ENCODE measurements around the gene KLHDC7A.

The KLHDC7A gene

GRCh38 chr1:18508084-18508483 lies 27.4 kb downstream of the KLHDC7A start:
- no peak for DNase-seq (ENCODE audit: low read depth)

DNA sequence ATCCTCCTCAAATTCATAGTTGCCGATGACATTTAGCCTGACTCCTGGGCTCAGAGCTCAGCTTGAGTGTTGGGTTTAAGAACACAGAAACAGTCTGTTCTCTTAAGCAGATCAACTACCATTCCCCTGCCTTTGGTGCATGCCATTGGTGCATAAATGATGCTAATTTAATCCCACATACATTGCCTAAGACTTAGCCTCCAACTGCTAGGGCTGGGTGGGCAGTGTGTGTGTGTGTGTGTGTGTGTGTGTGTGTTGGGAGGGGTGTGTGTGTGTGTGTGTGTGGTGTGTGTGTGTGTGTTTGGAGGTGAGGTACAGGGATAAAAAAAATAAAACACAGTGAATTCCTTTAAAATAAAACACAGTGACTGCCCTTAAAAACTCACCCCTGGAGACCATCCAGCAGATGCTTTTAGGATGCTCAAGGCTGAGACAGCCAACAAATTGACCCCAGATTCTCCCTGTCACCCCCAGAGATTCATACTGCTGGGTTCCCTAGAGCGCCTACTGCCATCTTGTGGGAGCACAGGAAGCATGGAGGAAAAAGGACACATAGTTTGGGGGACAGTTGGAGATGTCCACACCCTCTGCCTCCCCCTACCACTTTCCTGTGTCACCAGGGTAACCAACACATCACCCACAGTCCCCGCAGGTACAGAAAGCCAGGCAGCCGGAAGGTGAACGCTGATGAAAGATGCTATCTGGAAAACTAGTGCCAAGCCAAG lies 30.6 kb downstream of the KLHDC7A start:
- no peak for DNase-seq (ENCODE audit: low read depth)

DNA sequence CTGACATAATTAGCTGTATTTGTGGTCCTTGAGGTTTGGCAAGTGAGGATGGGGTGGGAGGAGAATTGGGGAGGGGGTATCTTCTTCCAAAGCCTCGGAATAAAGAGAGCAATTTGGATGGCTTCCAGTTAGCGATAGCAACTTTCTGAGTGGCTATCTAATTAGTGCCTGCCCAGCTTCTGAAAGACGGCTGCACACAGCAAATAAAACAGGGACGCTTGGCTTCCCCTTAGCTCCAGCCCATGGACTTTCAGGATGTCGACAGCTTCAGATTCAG lies 31.1 kb downstream of the KLHDC7A start:
- DNase-seq (ENCODE audit: low read depth) = no peak

GRCh38 chr1:18512883-18513282 lies 32.2 kb downstream of the KLHDC7A start:
- no peak for DNase-seq (ENCODE audit: low read depth)

DNA sequence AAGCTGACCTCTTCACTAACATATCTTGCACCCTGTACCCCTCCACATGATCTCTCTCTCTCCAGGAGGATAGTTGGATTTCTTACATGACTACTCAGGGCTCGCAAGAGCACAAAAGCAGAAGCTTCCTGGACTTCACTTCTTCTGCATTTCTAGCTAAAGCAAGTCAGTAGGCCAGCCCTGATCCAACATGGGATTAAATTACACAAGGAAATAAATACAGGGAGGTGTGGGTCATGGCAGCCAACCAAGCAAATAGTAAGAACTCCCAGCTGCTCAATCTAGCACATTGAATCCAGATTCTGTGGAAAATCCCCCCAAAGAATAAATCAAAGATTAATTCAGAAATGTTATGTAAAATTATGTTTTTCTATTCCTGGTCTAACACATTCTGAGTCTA lies 33.3 kb downstream of the KLHDC7A start:
- no peak for DNase-seq (ENCODE audit: low read depth)

GRCh38 chr1:18515120-18515667 lies 34.5 kb downstream of the KLHDC7A start:
- DNase-seq (ENCODE audit: low read depth) = no peak

DNA sequence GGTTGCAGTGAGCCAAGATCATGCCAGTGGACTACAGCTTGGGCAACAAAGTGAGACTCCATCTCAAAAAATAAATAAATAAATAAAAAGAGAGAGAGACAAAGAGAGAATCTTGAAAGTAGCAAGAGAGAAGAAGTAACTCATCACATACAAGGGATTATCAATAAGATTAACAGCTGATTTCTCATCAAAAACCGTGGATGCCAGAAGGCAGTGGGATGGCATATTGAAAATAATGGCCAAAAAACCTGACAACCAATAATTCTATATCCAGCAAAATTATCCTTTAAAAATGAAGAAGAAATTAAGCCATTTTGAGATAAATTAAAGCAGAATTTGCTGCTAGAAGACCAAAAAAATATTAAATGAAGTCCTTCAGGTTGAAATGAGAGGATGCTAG lies 35.7 kb downstream of the KLHDC7A start:
- no peak for DNase-seq (ENCODE audit: low read depth)

DNA sequence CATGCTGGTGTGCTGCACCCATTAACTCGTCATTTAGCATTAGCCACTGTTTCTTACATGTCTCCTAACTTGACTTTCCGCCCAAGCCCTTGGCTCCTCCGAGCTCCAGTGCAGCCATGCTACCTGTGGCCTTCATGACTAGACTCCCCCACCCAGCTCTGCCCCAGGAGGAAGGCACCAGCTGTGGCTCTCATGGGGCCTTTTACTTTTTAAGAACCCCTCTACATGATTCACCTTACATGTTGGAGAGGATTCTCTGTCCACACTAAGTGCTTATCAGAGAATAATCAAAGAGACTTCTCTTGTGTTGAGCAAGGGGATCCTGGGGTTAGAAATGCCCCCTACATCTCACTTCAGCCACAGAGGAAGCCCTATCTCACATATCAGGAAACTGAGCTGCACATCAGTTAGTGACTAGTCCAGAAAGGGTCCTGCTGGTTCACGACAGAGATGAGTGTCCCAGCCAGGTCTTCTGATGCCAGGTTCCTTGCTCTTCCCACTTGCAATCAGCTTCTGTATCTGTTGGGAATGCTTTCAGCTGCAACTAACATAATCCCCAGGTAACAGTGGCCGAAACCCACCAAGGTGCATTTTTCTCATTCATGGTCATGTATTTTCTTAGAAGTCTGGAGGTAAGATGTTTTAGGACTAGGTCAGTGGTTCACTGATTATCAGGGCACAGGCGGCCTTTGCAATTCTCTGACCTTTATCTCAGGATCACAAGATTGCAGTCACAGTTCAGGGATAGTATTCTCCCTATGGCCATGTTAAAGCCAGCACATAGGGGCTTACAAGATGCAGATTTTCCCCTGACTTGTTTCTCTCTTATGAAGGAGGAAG lies 45.9 kb downstream of the KLHDC7A start:
- DNase-seq (ENCODE audit: low read depth) = no peak

- DNase-seq (ENCODE audit: low read depth) = no peak
These were observed 46.8 kb downstream of the KLHDC7A start for GRCh38 chr1:18527514-18527913.

DNA sequence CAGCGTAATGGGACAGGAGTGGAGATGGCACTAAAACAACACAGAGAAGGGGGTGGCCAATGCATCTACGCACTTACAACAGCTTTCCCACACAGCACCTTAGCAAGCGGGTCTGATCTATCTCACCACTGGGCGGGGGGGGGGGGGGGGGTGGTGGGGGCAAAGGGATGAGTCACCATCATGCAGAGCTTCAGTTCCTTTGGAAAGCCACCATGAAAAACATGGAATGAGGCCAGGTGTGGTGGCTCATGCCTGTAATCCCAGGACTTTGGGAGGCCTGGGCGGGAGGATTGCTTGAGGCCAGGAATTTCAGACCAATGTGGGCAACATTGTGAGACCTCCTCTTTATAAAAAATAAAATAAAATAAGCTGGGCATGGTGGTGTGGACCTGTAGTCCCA lies 47.2 kb downstream of the KLHDC7A start:
- no peak for DNase-seq (ENCODE audit: low read depth)

DNA sequence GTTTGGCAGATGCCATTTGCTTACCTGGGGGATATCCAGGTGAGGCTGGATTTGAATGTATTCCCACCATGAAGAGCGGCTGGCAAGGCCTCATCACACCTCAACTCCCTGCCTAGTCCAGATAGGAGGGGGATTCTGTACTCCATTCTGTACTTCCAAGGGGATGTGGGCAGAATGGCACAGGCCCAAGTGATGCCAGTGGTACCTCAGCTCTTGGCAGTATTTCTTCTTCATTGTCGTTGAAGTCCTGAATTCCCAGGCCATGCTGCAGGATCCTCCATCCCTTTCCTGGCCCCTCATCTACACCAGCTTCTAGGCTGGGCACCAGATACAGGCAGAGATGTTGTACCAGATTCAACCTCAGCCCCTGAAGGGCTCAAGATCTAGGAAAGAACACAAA lies 47.9 kb downstream of the KLHDC7A start:
- no peak for DNase-seq (ENCODE audit: low read depth)

GRCh38 chr1:18529714-18530113 lies 49.0 kb downstream of the KLHDC7A start:
- no peak for DNase-seq (ENCODE audit: low read depth)

- DNase-seq (ENCODE audit: low read depth) = no peak
These were observed 50.1 kb downstream of the KLHDC7A start for GRCh38 chr1:18530587-18531502.

DNA sequence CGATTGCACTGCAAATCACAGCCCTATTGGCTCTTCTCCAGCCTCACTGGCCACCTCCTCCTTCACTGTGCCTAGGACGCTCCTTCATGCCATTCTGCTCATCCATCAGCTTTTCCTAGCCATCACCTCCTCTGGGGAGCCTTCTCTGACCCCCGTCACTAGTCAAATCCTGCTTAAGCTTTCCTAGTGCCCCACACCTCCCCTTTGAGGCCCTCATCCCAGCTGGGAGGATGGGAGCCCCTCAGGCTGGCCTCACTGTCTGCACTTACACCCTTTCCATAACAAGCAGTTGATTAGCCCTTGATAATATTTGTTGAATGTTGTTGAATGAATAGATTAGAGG lies 50.7 kb downstream of the KLHDC7A start:
- DNase-seq (ENCODE audit: low read depth) = no peak

GRCh38 chr1:18532390-18533170 lies 51.9 kb downstream of the KLHDC7A start:
- DNase-seq (ENCODE audit: low read depth) = no peak

- no peak for DNase-seq (ENCODE audit: low read depth)
These were observed 52.5 kb downstream of the KLHDC7A start for GRCh38 chr1:18533259-18533658.

GRCh38 chr1:18534810-18535205 lies 54.1 kb downstream of the KLHDC7A start:
- DNase-seq (ENCODE audit: low read depth) = no peak
